PFSK-1 (cell line): ENCODE measurements around the gene UCN2.

ENCODE experiments used
- FOXP2 ChIP-seq: optimal IDR thresholded peaks from 2 replicates; pipeline ENCODE3; 2011; ENCODE audit warnings: borderline replicate concordance, control low read depth, inconsistent platforms; ENCODE audit not compliant: insufficient read depth; ENCODE audit errors: extremely low read length, extremely low read depth
- POLR2AphosphoS5 ChIP-seq: IDR thresholded peaks from 2 replicates; pipeline ENCODE4 v1.6.1; 2012; ENCODE audit warnings: low read depth, mild to moderate bottlenecking, control low read depth, low read length, moderate library complexity
- REST ChIP-seq, 2 experiments: IDR thresholded peaks; 2 replicates each; pipeline versions ENCODE4 v1.6.1 to v1.8.0; 2011 to 2012; ENCODE audit warnings: low read depth in 2 of 2, low read length in 2 of 2, control low read depth in 1 of 2, inconsistent platforms in 1 of 2, mild to moderate bottlenecking in 1 of 2, moderate library complexity in 1 of 2; ENCODE audit not compliant: insufficient read depth in 1 of 2
- SIN3A ChIP-seq: IDR thresholded peaks from 2 replicates; pipeline ENCODE4 v1.6.1; 2012; ENCODE audit warnings: mild to moderate bottlenecking, low read length, moderate library complexity, borderline replicate concordance; ENCODE audit not compliant: insufficient read depth
- TAF1 ChIP-seq: IDR thresholded peaks from 2 replicates; pipeline ENCODE4 v1.6.1; 2012; ENCODE audit warnings: low read length, control low read depth, borderline replicate concordance; ENCODE audit not compliant: insufficient read depth

Gene UCN2

GRCh38 chr3:48572517-48572916 is 8.9 kb upstream of the UCN2 start:
- TF ChIP-seq TAF1: no peak

GRCh38 chr3:48571938-48572337 is 8.4 kb upstream of the UCN2 start:
- TF ChIP-seq FOXP2: no peak
- TF ChIP-seq REST (IDR thresholded peaks at IDR 0.05; ENCODE audit: insufficient read depth in 1 of 2, low read depth in 2 of 2, low read length in 2 of 2): no peak
- no peak for TF ChIP-seq SIN3A
- TF ChIP-seq TAF1: no peak
- no peak for TF ChIP-seq POLR2AphosphoS5

- TF ChIP-seq REST (IDR thresholded peaks at IDR 0.05; ENCODE audit: insufficient read depth in 1 of 2, low read depth in 2 of 2, low read length in 2 of 2) (no peak), SIN3A (no peak), FOXP2 (no peak)
Observed at GRCh38 chr3:48569808-48570450, 6.3 kb upstream of the UCN2 start.

GRCh38 chr3:48569400-48569799 is 5.8 kb upstream of the UCN2 start:
- TF ChIP-seq POLR2AphosphoS5 (no peak), SIN3A (no peak)

GRCh38 chr3:48568476-48568875 is 4.9 kb upstream of the UCN2 start:
- TF ChIP-seq POLR2AphosphoS5: no peak
- no peak for TF ChIP-seq FOXP2
- TF ChIP-seq SIN3A: no peak
- TF ChIP-seq TAF1: no peak
- TF ChIP-seq REST (IDR thresholded peaks at IDR 0.05; ENCODE audit: insufficient read depth in 1 of 2, low read depth in 2 of 2, low read length in 2 of 2): no peak

GRCh38 chr3:48567500-48567899 is 3.9 kb upstream of the UCN2 start:
- TF ChIP-seq SIN3A (no peak), FOXP2 (no peak), TAF1 (no peak), POLR2AphosphoS5 (no peak), REST (IDR thresholded peaks at IDR 0.05; ENCODE audit: insufficient read depth in 1 of 2, low read depth in 2 of 2, low read length in 2 of 2) (no peak)
